ENCODE results near the gene INO80C.

- TF ChIP-seq CTCF (IDR thresholded peaks at IDR 0.05; ENCODE audit: low read length) (no peak), EZH2 (IDR thresholded peaks at IDR 0.05; ENCODE audit: borderline replicate concordance, low read length) (no peak)
Measured at GRCh38 chr18:35512761-35513160, 15.0 kb upstream of the INO80C start.
